Measurements from ENCODE around the gene ASF1A.

DNA sequence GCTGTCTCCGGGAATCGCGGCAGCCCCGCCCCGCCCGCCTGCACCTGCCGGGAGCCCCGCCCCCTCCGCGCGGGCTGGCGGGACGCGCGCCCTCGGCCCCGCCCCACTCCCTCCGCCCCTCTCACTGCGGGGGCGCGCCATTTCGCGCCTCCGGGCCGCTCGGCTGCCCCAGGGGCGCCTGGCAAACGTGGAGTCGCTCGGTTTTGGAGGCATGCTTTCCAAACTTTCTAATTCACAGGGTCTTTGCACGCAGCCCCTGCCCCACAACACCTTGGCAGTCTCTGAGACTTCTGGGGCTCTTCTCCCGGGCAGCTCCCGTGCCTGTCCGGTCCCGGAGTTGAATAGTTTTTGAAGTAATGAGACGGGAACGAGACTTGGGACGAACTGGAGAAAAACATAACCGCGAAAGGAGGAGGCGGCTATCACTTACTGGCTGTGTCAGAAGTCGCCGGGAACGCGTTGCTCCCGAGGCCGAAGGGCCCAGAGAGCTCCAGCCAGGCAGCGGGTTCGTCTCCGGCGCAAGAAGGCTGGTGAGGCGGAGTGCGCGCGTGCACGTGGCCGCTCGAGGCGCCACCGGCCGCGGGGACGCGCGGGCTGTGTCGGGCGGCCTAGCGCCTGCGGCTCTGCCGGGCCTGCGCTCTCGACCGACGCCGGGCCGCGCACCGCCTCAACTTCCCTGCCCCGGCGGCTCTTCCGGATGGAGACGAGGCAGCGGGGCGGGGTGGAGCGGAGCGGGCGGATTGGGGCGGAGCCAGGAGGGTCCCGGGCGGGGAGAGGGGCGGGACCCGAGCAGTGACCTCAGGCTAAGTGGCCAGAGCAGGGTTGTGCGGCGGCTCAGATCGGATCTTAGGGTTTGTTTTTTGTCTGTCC is 40.7 kb downstream of the ASF1A start, which contains the start of gene MCM9:
- TF ChIP-seq, protein P1, sequence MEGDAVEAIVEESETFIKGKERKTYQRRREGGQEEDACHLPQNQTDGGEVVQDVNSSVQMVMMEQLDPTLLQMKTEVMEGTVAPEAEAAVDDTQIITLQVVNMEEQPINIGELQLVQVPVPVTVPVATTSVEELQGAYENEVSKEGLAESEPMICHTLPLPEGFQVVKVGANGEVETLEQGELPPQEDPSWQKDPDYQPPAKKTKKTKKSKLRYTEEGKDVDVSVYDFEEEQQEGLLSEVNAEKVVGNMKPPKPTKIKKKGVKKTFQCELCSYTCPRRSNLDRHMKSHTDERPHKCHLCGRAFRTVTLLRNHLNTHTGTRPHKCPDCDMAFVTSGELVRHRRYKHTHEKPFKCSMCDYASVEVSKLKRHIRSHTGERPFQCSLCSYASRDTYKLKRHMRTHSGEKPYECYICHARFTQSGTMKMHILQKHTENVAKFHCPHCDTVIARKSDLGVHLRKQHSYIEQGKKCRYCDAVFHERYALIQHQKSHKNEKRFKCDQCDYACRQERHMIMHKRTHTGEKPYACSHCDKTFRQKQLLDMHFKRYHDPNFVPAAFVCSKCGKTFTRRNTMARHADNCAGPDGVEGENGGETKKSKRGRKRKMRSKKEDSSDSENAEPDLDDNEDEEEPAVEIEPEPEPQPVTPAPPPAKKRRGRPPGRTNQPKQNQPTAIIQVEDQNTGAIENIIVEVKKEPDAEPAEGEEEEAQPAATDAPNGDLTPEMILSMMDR (IDR thresholded peaks at IDR 0.05; ENCODE audit: insufficient read depth, low read length, poor library complexity, severe bottlenecking), result no peak
- no peak for TF ChIP-seq EZH2phosphoT487 (conservative IDR thresholded peaks at IDR 0.05; ENCODE audit: low read length)

All from SU-DHL-6 (cell line).